Measurements from ENCODE around the gene DRC1.
A peak's percentile ranks its signal among the peaks of the same experiment; 100 is the strongest.

DRC1 gene

DNA sequence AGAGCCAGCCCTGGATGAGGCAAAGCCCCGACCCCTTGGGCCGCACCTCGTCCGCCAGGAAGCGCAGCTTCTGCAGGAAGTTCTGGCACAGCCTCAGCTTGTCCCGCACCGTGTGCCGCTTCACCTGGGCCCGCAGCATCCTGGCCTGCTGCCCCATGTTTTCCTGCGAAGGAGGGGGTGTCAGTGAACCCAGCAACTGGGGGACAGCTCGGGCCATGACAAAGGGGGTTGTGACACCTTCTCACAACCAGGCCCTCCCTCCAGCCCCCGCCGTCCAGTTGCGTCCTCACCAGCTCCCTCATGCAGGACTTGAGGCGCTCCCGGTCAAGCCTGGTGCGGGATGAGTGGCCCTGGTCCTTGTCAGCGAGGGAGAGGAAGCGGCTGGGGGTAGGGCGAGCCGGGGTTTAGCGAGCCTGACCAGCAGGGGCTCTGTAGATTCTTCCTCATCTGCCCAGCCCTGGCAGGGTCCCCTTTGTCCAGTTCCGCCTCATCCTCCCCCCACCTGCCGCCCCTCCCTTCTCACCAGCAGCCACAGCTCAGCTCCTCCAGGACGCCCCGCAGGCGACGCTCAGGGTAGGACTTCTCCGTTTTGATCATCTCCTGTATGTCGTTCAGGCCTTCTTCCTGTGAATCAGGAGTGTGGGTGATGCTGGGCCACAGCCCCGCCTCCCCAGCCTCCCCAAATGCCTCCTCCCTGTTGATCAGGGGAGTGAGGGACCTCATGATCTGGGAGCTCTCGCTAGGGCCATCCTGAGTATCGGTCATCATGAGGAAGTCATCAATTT is 75.6 kb downstream of the DRC1 start:
- no peak overlapping the region for H3K4me3 ChIP-seq (ENCODE audit: low read depth, low read length)
- no peaks in the 10 kb centered on the region for H3K36me3 ChIP-seq (replicated peaks)
- TF ChIP-seq, protein P1, sequence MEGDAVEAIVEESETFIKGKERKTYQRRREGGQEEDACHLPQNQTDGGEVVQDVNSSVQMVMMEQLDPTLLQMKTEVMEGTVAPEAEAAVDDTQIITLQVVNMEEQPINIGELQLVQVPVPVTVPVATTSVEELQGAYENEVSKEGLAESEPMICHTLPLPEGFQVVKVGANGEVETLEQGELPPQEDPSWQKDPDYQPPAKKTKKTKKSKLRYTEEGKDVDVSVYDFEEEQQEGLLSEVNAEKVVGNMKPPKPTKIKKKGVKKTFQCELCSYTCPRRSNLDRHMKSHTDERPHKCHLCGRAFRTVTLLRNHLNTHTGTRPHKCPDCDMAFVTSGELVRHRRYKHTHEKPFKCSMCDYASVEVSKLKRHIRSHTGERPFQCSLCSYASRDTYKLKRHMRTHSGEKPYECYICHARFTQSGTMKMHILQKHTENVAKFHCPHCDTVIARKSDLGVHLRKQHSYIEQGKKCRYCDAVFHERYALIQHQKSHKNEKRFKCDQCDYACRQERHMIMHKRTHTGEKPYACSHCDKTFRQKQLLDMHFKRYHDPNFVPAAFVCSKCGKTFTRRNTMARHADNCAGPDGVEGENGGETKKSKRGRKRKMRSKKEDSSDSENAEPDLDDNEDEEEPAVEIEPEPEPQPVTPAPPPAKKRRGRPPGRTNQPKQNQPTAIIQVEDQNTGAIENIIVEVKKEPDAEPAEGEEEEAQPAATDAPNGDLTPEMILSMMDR (IDR thresholded peaks at IDR 0.05; ENCODE audit: low read depth, low read length, missing control alignments), result no peak
- H3K27me3 ChIP-seq (replicated peaks), result no peaks in the 10 kb centered on the region
- DNase-seq, result no peak
- H3K27ac ChIP-seq, result no peak overlapping the region
- in situ Hi-C loops (cut with HindIII; ENCODE audit: low pct_ligation_motif_present, low sequenced_read_pairs), result no loop called here

DNA sequence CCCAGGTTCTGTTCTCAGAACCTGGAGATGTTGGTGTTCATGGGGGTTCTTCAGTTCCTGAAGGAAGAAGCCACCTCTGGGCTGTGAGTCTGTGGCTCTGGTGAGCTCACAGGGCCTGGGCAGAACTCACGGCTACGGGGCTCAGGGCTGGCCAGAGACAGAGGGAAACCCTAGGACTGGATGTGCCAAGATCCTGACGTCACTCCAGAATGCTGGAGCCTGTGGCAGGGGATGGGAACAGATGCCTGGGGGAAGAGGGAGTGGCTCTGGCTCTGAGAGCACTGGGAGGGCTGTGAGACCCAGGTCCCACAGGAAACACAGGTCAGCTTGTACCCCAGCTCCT is 76.2 kb downstream of the DRC1 start, which contains the start of gene OTOF:
Gene OTOF (minus strand): TSS at position 214 of the 343 bp plus-strand sequence.
- DNase-seq, result peak; percentile 37
- in situ Hi-C loops (cut with HindIII; ENCODE audit: low pct_ligation_motif_present, low sequenced_read_pairs), result no loop called here
- no peak within 1 kb of the TSS for H3K27ac ChIP-seq

DNA sequence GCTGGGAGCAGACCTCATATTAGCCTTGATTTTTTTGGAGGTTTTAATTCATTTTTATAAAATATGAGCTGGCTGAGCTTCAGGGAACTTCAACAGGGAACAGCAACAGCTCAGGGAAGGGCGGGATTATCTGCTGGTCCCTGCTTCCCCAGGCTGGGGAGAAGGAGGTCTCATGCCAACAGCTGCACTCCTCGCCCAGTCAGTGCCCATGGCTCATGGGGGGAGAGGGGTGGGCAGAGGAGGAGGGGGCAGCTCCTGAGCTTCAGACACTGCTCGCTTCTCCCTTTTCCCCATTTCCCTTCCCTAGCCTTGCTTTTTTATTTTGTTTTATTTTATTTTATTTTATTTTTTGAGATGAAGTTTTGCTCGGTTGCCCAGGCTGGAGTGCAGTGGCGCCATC is 76.6 kb downstream of the DRC1 start:
- DNase-seq, result no peak
- no peaks in the 10 kb centered on the region for H3K27me3 ChIP-seq (replicated peaks)
- in situ Hi-C loops (cut with HindIII; ENCODE audit: low pct_ligation_motif_present, low sequenced_read_pairs), result no loop called here
- H3K27ac ChIP-seq, result no peak overlapping the region
- no peaks in the 10 kb centered on the region for H3K36me3 ChIP-seq (replicated peaks)
- H3K4me3 ChIP-seq (ENCODE audit: low read depth, low read length), result no peak overlapping the region
- TF ChIP-seq, protein P1 (IDR thresholded peaks at IDR 0.05; ENCODE audit: low read depth, low read length, missing control alignments), result no peak

More for the DNA sequence above, 76.2 kb downstream of the DRC1 start, which contains the start of gene OTOF:
- TF ChIP-seq, protein P1 (IDR thresholded peaks at IDR 0.05; ENCODE audit: low read depth, low read length, missing control alignments), result no peak
- no peak within 1 kb of the TSS for H3K4me3 ChIP-seq (ENCODE audit: low read depth, low read length)
- no peaks in the 10 kb centered on the region for H3K27me3 ChIP-seq (replicated peaks)
- H3K36me3 ChIP-seq (replicated peaks), result no peaks in the 10 kb centered on the region

DNA sequence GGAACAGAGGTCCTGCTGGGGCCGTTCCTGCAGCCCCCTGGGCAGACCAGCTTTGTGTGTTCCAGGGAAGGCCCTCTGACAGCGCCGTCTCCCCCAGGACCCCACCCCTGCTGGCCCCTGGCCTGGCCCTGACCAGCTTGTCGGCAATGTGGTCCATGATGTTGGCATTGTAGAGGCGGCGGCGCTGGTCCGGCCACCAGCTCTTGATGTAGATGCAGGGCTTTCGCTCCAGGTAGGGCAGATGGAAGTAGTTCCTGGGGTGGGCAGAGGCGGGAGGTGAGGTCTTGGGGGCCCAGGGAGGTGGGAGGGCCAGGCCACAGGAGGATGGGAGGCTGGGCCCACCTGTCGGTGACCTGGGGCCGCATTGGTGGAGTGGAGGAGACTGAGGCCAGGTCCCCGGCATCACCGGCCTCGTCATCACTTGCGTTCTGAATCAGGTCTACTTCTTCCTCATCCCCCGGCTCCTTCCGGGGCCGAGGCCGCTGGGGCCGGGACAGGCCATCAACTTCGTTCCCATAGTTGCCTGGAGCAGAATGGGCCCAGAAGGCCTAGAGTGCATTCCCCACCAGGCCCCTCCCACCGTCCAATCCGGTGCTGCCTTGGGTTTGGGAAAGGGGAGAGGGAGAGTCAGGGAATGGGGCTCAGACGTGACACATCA is 77.5 kb downstream of the DRC1 start:
- in situ Hi-C loops (cut with HindIII; ENCODE audit: low pct_ligation_motif_present, low sequenced_read_pairs), result no loop called here
- no peaks in the 10 kb centered on the region for H3K36me3 ChIP-seq (replicated peaks)
- no peaks in the 10 kb centered on the region for H3K27me3 ChIP-seq (replicated peaks)
- no peak overlapping the region for H3K4me3 ChIP-seq (ENCODE audit: low read depth, low read length)
- TF ChIP-seq, protein P1 (IDR thresholded peaks at IDR 0.05; ENCODE audit: low read depth, low read length, missing control alignments), result no peak
- DNase-seq, result no peak
- H3K27ac ChIP-seq, result no peak overlapping the region

DNA sequence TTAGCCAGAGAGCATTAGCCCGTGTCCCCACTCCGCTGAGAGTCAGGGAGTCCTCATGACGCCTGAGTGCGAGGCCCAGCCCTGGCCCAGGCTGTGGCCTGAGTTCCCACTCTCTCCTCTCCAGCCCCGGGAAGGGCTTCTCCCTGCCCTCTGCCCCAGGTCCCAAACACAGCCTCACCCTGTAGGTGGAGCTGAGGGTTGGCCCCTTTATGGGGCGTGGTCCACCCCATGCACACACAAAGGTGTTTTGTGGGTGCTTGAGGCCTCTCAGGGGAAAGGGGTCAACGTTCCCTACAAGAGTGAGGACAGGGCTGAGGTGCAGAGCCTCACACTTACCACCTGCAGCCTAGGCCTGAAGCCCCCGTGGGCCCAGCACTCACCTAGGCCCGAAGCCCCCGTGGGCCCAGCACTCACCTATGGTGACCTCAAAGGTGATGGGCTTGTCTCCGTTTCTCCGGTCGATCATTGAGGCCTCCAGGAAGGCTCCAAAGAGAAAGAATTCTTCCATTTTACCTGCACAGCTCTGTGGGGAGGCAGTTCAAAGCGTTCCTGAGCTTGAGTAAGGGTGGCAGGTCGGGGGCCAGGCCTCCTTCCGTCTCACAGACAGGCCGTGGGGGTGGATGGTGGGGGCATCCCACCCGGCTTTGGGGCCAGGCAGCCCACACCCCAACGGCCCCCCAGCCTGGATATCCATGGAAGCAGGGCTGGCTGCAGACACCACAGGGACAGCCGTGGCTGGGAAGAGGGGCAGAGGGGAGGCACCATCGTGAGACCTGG is 78.3 kb downstream of the DRC1 start:
- Histone ChIP-seq H3K36me3 (replicated peaks) (no peaks in the 10 kb centered on the region), H3K27ac (no peak overlapping the region), H3K27me3 (replicated peaks) (no peaks in the 10 kb centered on the region), H3K4me3 (ENCODE audit: low read depth, low read length) (no peak overlapping the region)
- DNase-seq, result no peak
- in situ Hi-C loops (cut with HindIII; ENCODE audit: low pct_ligation_motif_present, low sequenced_read_pairs), result no loop called here
- TF ChIP-seq, protein P1 (IDR thresholded peaks at IDR 0.05; ENCODE audit: low read depth, low read length, missing control alignments), result no peak
